Mammary epithelial cell (primary cell): Measurements from ENCODE around the gene KIF6.

ENCODE experiments used
- EZH2 ChIP-seq: IDR thresholded peaks from 2 replicates; pipeline ENCODE4 v1.6.1; 2012; ENCODE audit warnings: low read length, inconsistent platforms, borderline replicate concordance
- TF ChIP-seq, protein P1 (sequence below), 2 donors: IDR thresholded peaks in 1 of 2; conservative IDR thresholded peaks in 1 of 2; 2 replicates each; pipeline ENCODE4 v1.5.1; 2011 to 2012; ENCODE audit warnings: inconsistent platforms in 2 of 2, low read length in 2 of 2, mild to moderate bottlenecking in 2 of 2, control low read depth in 1 of 2, low read depth in 1 of 2; ENCODE audit not compliant: insufficient read depth in 1 of 2; ENCODE audit errors: extremely low read depth in 1 of 2

DNA sequence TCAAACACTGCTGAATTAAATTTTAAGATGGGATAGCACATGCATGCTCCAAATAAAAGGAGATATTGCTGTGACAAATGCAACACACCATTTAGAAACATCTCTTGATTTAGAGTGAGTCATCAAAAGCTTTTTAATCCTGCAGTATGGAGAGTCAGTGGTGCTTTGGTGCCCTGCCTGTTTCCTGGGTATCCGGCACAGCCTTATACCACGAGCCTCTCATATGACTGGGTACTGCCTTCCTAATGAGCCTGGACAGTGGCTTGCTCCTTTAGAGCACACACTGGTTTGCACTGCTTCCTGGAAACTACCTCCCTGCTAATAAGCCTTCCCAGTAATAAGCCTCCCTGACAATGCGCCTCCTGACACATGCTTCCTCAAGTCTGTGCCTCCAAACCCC, 337.4 kb downstream of the KIF6 start:
- TF ChIP-seq, protein P1, sequence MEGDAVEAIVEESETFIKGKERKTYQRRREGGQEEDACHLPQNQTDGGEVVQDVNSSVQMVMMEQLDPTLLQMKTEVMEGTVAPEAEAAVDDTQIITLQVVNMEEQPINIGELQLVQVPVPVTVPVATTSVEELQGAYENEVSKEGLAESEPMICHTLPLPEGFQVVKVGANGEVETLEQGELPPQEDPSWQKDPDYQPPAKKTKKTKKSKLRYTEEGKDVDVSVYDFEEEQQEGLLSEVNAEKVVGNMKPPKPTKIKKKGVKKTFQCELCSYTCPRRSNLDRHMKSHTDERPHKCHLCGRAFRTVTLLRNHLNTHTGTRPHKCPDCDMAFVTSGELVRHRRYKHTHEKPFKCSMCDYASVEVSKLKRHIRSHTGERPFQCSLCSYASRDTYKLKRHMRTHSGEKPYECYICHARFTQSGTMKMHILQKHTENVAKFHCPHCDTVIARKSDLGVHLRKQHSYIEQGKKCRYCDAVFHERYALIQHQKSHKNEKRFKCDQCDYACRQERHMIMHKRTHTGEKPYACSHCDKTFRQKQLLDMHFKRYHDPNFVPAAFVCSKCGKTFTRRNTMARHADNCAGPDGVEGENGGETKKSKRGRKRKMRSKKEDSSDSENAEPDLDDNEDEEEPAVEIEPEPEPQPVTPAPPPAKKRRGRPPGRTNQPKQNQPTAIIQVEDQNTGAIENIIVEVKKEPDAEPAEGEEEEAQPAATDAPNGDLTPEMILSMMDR (conservative IDR thresholded peaks at IDR 0.05 in 1 of 2, IDR thresholded peaks at IDR 0.05 in 1 of 2; ENCODE audit: extremely low read depth in 1 of 2, insufficient read depth in 1 of 2, low read depth in 1 of 2, low read length in 2 of 2): no peak
- TF ChIP-seq EZH2: no peak
